Measurements from ENCODE around the gene IFNLR1. TPM values are rescaled to one million over a fixed set of nuclear protein-coding genes. Genes with fewer than 3 reads are reported as not detected.
A peak's percentile ranks its signal among the peaks of the same experiment; 100 is the strongest.

The IFNLR1 gene
- total and polyA plus RNA-seq, 9 of the 15 experiments (the other 6 are each of a cell fraction or from before 2014, with no cell fraction given), result not detected

- TF ChIP-seq CBFB (CRISPR knock-in tag; IDR thresholded peaks at IDR 0.05) (peak; percentile 92), NFATC3 (IDR thresholded peaks at IDR 0.05) (no peak), ATF6 (CRISPR knock-in tag; IDR thresholded peaks at IDR 0.05) (no peak), MYC (IDR thresholded peaks at IDR 0.05; ENCODE audit: low read depth, low read length) (peak; percentile 67), MYC (CRISPR knock-in tag; IDR thresholded peaks at IDR 0.05; ENCODE audit: borderline replicate concordance, low read depth) (no peak), YBX1 (IDR thresholded peaks at IDR 0.05) (no peak), E2F1 (CRISPR knock-in tag; IDR thresholded peaks at IDR 0.05) (no peak), ESRRA (IDR thresholded peaks at IDR 0.05; ENCODE audit: borderline replicate concordance, low read depth) (peak; percentile 83; the same call in 1 of the 2 replicates), E2F5 (CRISPR knock-in tag; IDR thresholded peaks at IDR 0.05) (no peak), DEAF1 (CRISPR knock-in tag; IDR thresholded peaks at IDR 0.05) (peak; percentile 93), TFAP4 (CRISPR knock-in tag; IDR thresholded peaks at IDR 0.05; ENCODE audit: borderline replicate concordance) (peak; percentile 83), POLR2G (IDR thresholded peaks at IDR 0.05; ENCODE audit: low read depth, low read length) (no peak), KLF6 (CRISPR knock-in tag; IDR thresholded peaks at IDR 0.05; ENCODE audit: borderline replicate concordance) (no peak), E2F6 (IDR thresholded peaks at IDR 0.05; ENCODE audit: borderline replicate concordance in 1 of 2, extremely low read depth in 1 of 2, insufficient read depth in 1 of 2, insufficient read length in 1 of 2, low read depth in 1 of 2, low read length in 1 of 2, poor library complexity in 1 of 2, severe bottlenecking in 1 of 2) (peak in 1 of 2 experiments; percentile 19), FOS (IDR thresholded peaks at IDR 0.05; ENCODE audit: extremely low read depth, insufficient read length) (no peak), THRB (CRISPR knock-in tag; conservative IDR thresholded peaks at IDR 0.05) (no peak), NFXL1 (CRISPR knock-in tag; IDR thresholded peaks at IDR 0.05) (no peak)
These were observed 74.9 kb downstream of the IFNLR1 start, which contains the start of gene MYOM3 (continued) for GRCh38 chr1:24111996-24112779.

Data from K562 (cell line).